H1 (cell line): ENCODE measurements around the gene ERC1. TPM values are rescaled to one million over a fixed set of nuclear protein-coding genes. Genes with fewer than 3 reads are reported as not detected.

ENCODE experiments used
- CHD1 ChIP-seq: IDR thresholded peaks from 2 replicates; pipeline ENCODE4 v1.6.1; 2012; ENCODE audit warnings: low read depth, low read length, improper control_type of control experiment
- KDM5A ChIP-seq: fragments of 200-600 bp; IDR thresholded peaks from 2 replicates; pipeline ENCODE4 v1.7.1; 2012; ENCODE audit warnings: mild to moderate bottlenecking, low read length, inconsistent platforms, mixed read lengths
- NRF1 ChIP-seq: IDR thresholded peaks from 2 replicates; pipeline ENCODE4 v1.6.1; 2011; ENCODE audit warnings: mild to moderate bottlenecking, low read depth, low read length, improper control_type of control experiment
- polyA plus RNA-seq, 7 experiments: library from polyadenylated mRNA; depleted of rRNA in 3 of 7; stranded (reverse) in 5 of 7; unstranded in 2 of 7; fragments of >200 nt in 5 of 7; fragments of 200-250 nt in 2 of 7; gene quantifications; 1 replicate in 5 of 7; 2 replicates in 1 of 7; 4 replicates in 1 of 7; pipeline versions ENCODE4 v1.2.1 to v1.2.3, GENCODE V29; 2011 to 2013; ENCODE audit warnings: missing spikeins in 2 of 7, mixed read lengths in 2 of 7
- total RNA-seq: library from RNA; stranded (reverse); fragmentation: NEBNext Ultra II Directional; extraction: Animal tissue kit (Norgen Biotek cat#: 25700); gene quantifications from 2 replicates; pipeline ENCODE4 v1.2.1, GENCODE V29; 2021

ERC1 gene
- total and polyA plus RNA-seq, 2 of the 8 experiments (the other 6 are each of a cell fraction or from before 2014, with no cell fraction given), result 7.8 to 45.7 TPM

GRCh38 chr12:1481326-1481725 lies 490.3 kb downstream of the ERC1 start (continued):
- TF ChIP-seq KDM5A (no peak), CHD1 (no peak), NRF1 (no peak)
- TF ChIP-seq, all 59 proteins: peak for 0
